Caco-2 (cell line): ENCODE measurements around the gene CD58. TPM values are rescaled to one million over a fixed set of nuclear protein-coding genes. Genes with fewer than 3 reads are reported as not detected.

Experiments used
- BruUV-seq: library from RNA; stranded (reverse); fragments of 400-500 nt; replicated peaks from 2 replicates; lab custom pipeline; 2021; lab: Mats Ljungman, UMichigan
- CTCF ChIA-PET: fragments of 300-600 bp; sonication (Branson Sonifier 250); formaldehyde crosslinking; loops from one replicate; lab custom pipeline; 2022; ENCODE audit warnings: antibody characterized with exemption; lab: Charles Lee
- POLR2A ChIA-PET: fragments of 300-600 bp; sonication (Branson Sonifier 250); formaldehyde crosslinking; loops from one replicate; lab custom pipeline; 2022; ENCODE audit warnings: antibody characterized with exemption; lab: Charles Lee
- DNase-seq, 2 experiments: peaks; one replicate each; pipeline versions ENCODE4 v3.0.0 to v3.0.0-alpha.2; 2020 to 2022
- H3K27me3 ChIP-seq: replicated peaks from 2 replicates; pipeline ENCODE4 v1.6.0; 2011; ENCODE audit warnings: low read length; ENCODE audit not compliant: control insufficient read depth, insufficient read depth
- H3K36me3 ChIP-seq: 2 replicates; pipeline ENCODE4 v1.5.1; 2011; ENCODE audit warnings: low read length; ENCODE audit not compliant: control insufficient read depth, insufficient read depth
- H3K4me1 ChIP-seq: fragments of 250-450 bp; sonication (Bioruptor Pico); 2 replicates; pipeline ENCODE4 v1.5.1; 2020; ENCODE audit warnings: mild to moderate bottlenecking
- H3K4me3 ChIP-seq: 2 replicates; pipeline ENCODE4 v1.5.1; 2011; ENCODE audit warnings: low read depth, mild to moderate bottlenecking, control low read depth, low read length
- H3K9me3 ChIP-seq: fragments of 250-450 bp; sonication (Bioruptor Pico); 2 replicates; pipeline ENCODE4 v1.5.1; 2020; ENCODE audit warnings: mild to moderate bottlenecking, moderate library complexity
- H3K27ac Mint-ChIP-seq: one replicate; pipeline ENCODE4 v1.8.0; 2022; ENCODE audit warnings: mixed read lengths; ENCODE audit not compliant: unreplicated experiment
- H3K27me3 Mint-ChIP-seq: one replicate; pipeline ENCODE4 v1.8.0; 2022; ENCODE audit warnings: mixed read lengths; ENCODE audit not compliant: insufficient read depth, unreplicated experiment
- H3K36me3 Mint-ChIP-seq: one replicate; pipeline ENCODE4 v1.8.0; 2022; ENCODE audit warnings: mild to moderate bottlenecking, mixed read lengths; ENCODE audit not compliant: insufficient read depth, unreplicated experiment
- H3K4me1 Mint-ChIP-seq: one replicate; pipeline ENCODE4 v1.8.0; 2022; ENCODE audit warnings: low read depth, mixed read lengths; ENCODE audit not compliant: unreplicated experiment
- H3K4me3 Mint-ChIP-seq: one replicate; pipeline ENCODE4 v1.8.0; 2022; ENCODE audit warnings: mild to moderate bottlenecking, moderate library complexity, mixed read lengths; ENCODE audit not compliant: unreplicated experiment
- H3K9me3 Mint-ChIP-seq: one replicate; pipeline ENCODE4 v1.8.0; 2022; ENCODE audit warnings: mixed read lengths; ENCODE audit not compliant: unreplicated experiment
- intact Hi-C: fragments of 100-400 bp; cut with micrococcal nuclease; formaldehyde crosslinking; loops from one replicate; pipeline ENCODE4 v1.10.0; 2022; ENCODE audit not compliant: unreplicated experiment
- total RNA-seq: library from RNA; stranded (reverse); gene quantifications from 2 replicates; pipeline ENCODE4 v1.2.3, GENCODE V29; 2022
- TF ChIP-seq, protein P1 (sequence below), 2 experiments: fragments of 200-600 bp in 1 of 2; IDR thresholded peaks; 1 replicate in 1 of 2; 2 replicates in 1 of 2; pipeline versions ENCODE4 v1.5.1 to v1.8.0; 2011 to 2022; ENCODE audit warnings: antibody characterized with exemption in 1 of 2, control low read depth in 1 of 2, inconsistent platforms in 1 of 2, low read depth in 1 of 2, low read length in 1 of 2, mild to moderate bottlenecking in 1 of 2, moderate library complexity in 1 of 2; ENCODE audit not compliant: insufficient read depth in 1 of 2, severe bottlenecking in 1 of 2, unreplicated experiment in 1 of 2

CD58 gene
- total RNA-seq, 1 experiment from 2014 or later = 5.6 TPM

DNA sequence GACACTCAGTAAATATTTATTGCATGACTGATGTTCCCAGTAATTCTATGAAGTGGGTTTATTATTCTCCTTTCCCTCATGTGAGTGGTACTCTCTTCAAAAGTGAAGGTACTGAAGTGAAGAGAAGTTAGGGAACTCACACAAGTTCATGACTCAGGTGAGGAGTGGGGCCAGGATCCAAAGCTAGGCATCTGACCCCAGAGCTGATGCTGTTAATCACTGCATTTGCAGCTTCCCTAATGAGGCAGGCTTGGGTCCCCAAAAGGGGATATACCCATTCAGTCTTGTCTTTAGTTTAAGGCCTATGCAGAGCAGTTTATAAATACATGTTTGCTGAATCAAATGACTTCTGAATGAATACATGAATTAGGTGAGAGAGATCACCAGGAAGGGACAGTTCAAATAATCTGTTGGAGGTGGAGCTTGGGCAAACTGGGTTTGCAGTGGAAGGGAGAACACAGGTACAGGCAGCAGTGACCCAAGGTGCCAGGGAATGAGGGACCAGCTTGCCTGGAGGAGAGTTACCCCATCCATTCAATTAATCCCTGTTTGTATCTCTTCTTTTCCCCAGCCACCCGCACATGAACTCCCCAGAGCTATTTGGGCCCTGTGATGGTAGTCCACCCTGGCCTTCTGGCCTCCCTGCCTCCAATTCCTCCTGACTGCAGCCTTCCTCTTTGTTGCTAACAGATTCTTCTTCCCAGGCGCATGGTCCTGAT is 2.0 kb downstream of the CD58 start:
- DNase-seq = no peak
- no peaks in the 10 kb centered on the region for H3K27me3 ChIP-seq
- Mint-ChIP-seq H3K4me3 (peak overlapping the region; percentile 44), H3K27ac (no peak overlapping the region), H3K27me3 (no peaks in the 10 kb centered on the region), H3K4me1 (peaks cover 7% of the 10 kb centered on the region), H3K9me3 (peaks cover 12% of the 10 kb centered on the region), H3K36me3 (peaks cover 12% of the 10 kb centered on the region)
- no peaks in the 10 kb centered on the region for H3K9me3 ChIP-seq
- no peak overlapping the region for H3K4me3 ChIP-seq
- intact Hi-C loops = no loop called here
- no TSS peak for BruUV-seq
- peaks cover 11% of the 10 kb centered on the region; the same call in 1 of the 2 replicates for H3K4me1 ChIP-seq
- ChIA-PET POLR2A (interaction anchor here (0.7 kb wide), 1 partner anchor 416 kb away, joined by 6 read pairs; no protein-coding TSS in a partner anchor), CTCF (no interaction called here)
- TF ChIP-seq, protein P1, sequence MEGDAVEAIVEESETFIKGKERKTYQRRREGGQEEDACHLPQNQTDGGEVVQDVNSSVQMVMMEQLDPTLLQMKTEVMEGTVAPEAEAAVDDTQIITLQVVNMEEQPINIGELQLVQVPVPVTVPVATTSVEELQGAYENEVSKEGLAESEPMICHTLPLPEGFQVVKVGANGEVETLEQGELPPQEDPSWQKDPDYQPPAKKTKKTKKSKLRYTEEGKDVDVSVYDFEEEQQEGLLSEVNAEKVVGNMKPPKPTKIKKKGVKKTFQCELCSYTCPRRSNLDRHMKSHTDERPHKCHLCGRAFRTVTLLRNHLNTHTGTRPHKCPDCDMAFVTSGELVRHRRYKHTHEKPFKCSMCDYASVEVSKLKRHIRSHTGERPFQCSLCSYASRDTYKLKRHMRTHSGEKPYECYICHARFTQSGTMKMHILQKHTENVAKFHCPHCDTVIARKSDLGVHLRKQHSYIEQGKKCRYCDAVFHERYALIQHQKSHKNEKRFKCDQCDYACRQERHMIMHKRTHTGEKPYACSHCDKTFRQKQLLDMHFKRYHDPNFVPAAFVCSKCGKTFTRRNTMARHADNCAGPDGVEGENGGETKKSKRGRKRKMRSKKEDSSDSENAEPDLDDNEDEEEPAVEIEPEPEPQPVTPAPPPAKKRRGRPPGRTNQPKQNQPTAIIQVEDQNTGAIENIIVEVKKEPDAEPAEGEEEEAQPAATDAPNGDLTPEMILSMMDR (IDR thresholded peaks at IDR 0.05; ENCODE audit: insufficient read depth in 1 of 2, low read depth in 1 of 2, low read length in 1 of 2, severe bottlenecking in 1 of 2, unreplicated experiment in 1 of 2) = no peak
- H3K36me3 ChIP-seq = no peaks in the 10 kb centered on the region

DNA sequence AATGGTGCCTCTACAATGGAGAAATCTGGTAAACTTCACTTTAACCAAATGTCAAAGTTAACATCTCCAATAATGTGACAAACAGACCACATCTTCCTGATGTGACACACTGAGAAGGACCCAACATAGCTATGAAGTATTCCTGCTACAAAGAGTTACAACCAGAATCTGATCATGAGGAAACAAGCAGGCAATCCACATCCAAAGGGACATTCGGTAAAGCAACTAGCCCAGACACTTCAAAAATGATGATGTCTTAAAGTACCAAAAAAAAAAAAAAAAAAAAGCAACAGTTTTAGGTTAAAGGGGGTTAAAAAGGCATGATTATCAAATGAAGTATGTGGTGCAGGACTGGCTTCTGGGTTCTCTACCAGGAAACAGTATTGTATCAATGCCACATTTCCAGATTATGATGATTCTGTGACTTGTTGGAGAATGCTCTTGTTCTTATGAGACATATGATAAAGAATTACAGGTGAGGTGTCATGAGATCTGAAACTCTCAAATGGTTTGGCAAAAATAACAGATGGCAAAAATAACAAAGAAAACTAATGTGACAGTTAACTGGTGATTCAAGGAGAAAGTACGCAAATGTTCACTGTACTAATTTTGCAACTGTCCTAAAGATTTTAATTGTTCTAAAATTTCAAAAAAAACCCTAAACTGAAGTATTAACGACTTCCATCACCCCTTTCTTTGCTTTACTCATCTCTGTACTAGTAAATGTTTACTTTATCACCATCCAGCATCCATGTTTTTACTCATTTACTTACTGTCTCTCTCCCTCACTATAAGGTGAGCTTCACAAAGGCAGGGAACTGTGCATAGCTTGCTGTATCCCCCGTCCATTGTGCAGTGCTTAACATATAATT is 2.8 kb downstream of the CD58 start:
- TF ChIP-seq, protein P1 (IDR thresholded peaks at IDR 0.05; ENCODE audit: insufficient read depth in 1 of 2, low read depth in 1 of 2, low read length in 1 of 2, severe bottlenecking in 1 of 2, unreplicated experiment in 1 of 2) = no peak
- Mint-ChIP-seq H3K27me3 (no peaks in the 10 kb centered on the region), H3K27ac (no peak overlapping the region), H3K9me3 (peaks cover 14% of the 10 kb centered on the region), H3K36me3 (peaks cover 12% of the 10 kb centered on the region), H3K4me3 (no peak overlapping the region), H3K4me1 (peaks cover 7% of the 10 kb centered on the region)
- ChIA-PET POLR2A (no interaction called here), CTCF (interaction anchor here (0.6 kb wide), 1 partner anchor 255 kb away, joined by 6 read pairs; no protein-coding TSS in a partner anchor)
- no peak for DNase-seq
- BruUV-seq = no TSS peak
- no peaks in the 10 kb centered on the region for H3K9me3 ChIP-seq
- peaks cover 11% of the 10 kb centered on the region; the same call in 1 of the 2 replicates for H3K4me1 ChIP-seq
- intact Hi-C loops = no loop called here
- H3K36me3 ChIP-seq = no peaks in the 10 kb centered on the region
- no peaks in the 10 kb centered on the region for H3K27me3 ChIP-seq
- H3K4me3 ChIP-seq = no peak overlapping the region

DNA sequence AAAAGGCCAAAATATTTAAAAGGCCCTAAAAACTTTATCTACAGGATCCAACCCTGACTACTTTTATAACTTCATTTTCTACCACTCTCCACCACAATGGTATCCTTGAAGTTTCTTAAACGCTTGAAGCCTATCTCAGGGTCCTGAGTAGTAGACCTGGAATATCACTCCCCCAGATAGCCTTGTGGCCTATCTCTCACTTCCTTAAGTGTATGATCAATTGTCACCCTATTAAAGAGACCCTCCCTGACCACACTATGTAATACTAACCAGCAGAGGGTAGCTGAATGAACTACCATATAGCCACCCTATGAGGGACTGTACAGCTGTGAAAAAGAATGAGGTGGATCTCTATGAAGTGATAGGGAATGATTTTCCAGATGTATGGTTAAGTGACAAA is 5.6 kb downstream of the CD58 start:
- H3K9me3 Mint-ChIP-seq = peaks cover 25% of the 10 kb centered on the region
- peaks cover 6% of the 10 kb centered on the region for H3K36me3 Mint-ChIP-seq
- Histone ChIP-seq H3K4me1 (no peaks in the 10 kb centered on the region; the same call in 1 of the 2 replicates), H3K36me3 (no peaks in the 10 kb centered on the region), H3K4me3 (no peak overlapping the region), H3K9me3 (no peaks in the 10 kb centered on the region), H3K27me3 (no peaks in the 10 kb centered on the region)
- CTCF ChIA-PET = no interaction called here
- H3K27ac Mint-ChIP-seq = no peak overlapping the region
- POLR2A ChIA-PET = no interaction called here
- no peak overlapping the region for H3K4me3 Mint-ChIP-seq
- no peaks in the 10 kb centered on the region for H3K4me1 Mint-ChIP-seq
- no peaks in the 10 kb centered on the region for H3K27me3 Mint-ChIP-seq
- no TSS peak for BruUV-seq
- TF ChIP-seq, protein P1 (IDR thresholded peaks at IDR 0.05; ENCODE audit: insufficient read depth in 1 of 2, low read depth in 1 of 2, low read length in 1 of 2, severe bottlenecking in 1 of 2, unreplicated experiment in 1 of 2) = no peak
- intact Hi-C loops = no loop called here
- DNase-seq = no peak
